Kidney (tissue), 14 donors: Measurements from ENCODE around the gene E2F1. TPM values are rescaled to one million over a fixed set of nuclear protein-coding genes. Genes with fewer than 3 reads are reported as not detected.

ENCODE experiments used
- DNase-seq, 5 donors: peaks; one replicate each; pipeline ENCODE4 v3.0.0-alpha.2; 2013 to 2020
- FAIRE-seq: peaks from 2 replicates; lab custom pipeline; 2012; peaks lifted over from hg19 to GRCh38; lab: Jason Lieb, UNC
- H3K27ac ChIP-seq, 2 donors: one replicate each; pipeline ENCODE4 v1.7.0; 2013; ENCODE audit warnings: low read depth in 2 of 2, low read length in 2 of 2, inconsistent platforms in 1 of 2
- H3K27me3 ChIP-seq: one replicate; pipeline ENCODE4 v1.7.1; 2013; ENCODE audit warnings: low read length, inconsistent platforms; ENCODE audit not compliant: control insufficient read depth, insufficient read depth
- H3K36me3 ChIP-seq, 3 donors: one replicate each; pipeline versions ENCODE4 v1.7.0 to v1.7.1; 2013; ENCODE audit warnings: low read length in 3 of 3, control low read depth in 1 of 3, inconsistent platforms in 1 of 3; ENCODE audit not compliant: insufficient read depth in 3 of 3, control insufficient read depth in 2 of 3
- H3K4me1 ChIP-seq, 3 donors: one replicate each; pipeline versions ENCODE4 v1.7.0 to v1.7.1; 2013; ENCODE audit warnings: low read length in 3 of 3, inconsistent platforms in 1 of 3, low read depth in 1 of 3; ENCODE audit not compliant: control insufficient read depth in 2 of 3, insufficient read depth in 2 of 3
- H3K4me3 ChIP-seq, 3 donors: one replicate each; pipeline versions ENCODE4 v1.7.0 to v1.8.1; 2013; ENCODE audit warnings: low read length in 3 of 3, control low read depth in 1 of 3, inconsistent platforms in 1 of 3
- H3K9ac ChIP-seq, 3 donors: one replicate each; pipeline versions ENCODE4 v1.7.0 to v1.7.1; 2013; ENCODE audit warnings: low read length in 3 of 3, control low read depth in 1 of 3, inconsistent platforms in 1 of 3
- H3K9me3 ChIP-seq, 3 donors: one replicate each; pipeline versions ENCODE4 v1.7.0 to v1.7.1; 2013; ENCODE audit warnings: low read length in 3 of 3, control low read depth in 1 of 3, inconsistent platforms in 1 of 3; ENCODE audit not compliant: control insufficient read depth in 2 of 3, insufficient read depth in 1 of 3
- CTCF ChIP-seq: IDR thresholded peaks from 3 replicates; pipeline ENCODE4 v1.5.1; 2012; ENCODE audit warnings: mild to moderate bottlenecking, moderate library complexity, borderline replicate concordance; ENCODE audit not compliant: insufficient read depth; ENCODE audit errors: extremely low read depth
- intact Hi-C: fragments of 100-400 bp; cut with DNase I; formaldehyde crosslinking; loops from one replicate; pipeline ENCODE4 v1.11.1; 2022
- polyA plus RNA-seq: library from polyadenylated mRNA; stranded (reverse); fragments of 350-450 nt; fragmentation: Illumina TruSeq; extraction: RNeasy Lipid Tissue Mini Kit (QIAGEN cat#74804); gene quantifications from one replicate; pipeline ENCODE4 v1.2.3, GENCODE V29; 2014; ENCODE audit warnings: low read depth, low replicate concordance; ENCODE audit not compliant: insufficient read depth
- total RNA-seq: library from RNA; stranded (reverse); fragmentation: NEBNext Ultra II Directional; extraction: Animal tissue kit (Norgen Biotek cat#: 25700); gene quantifications from one replicate; pipeline ENCODE4 v1.2.1, GENCODE V29; 2021
- donor health status: control.
- donor health status: control.
- donor health status: control.
- donor health status: control.
- donor health status: control.
- donor health status: DM: yes; HTN: yes; CAD: no.
- donor health status: Normal renal cell carcinoma (clear cell type).

E2F1 gene
- total and polyA plus RNA-seq, 2 donors from 2014 or later = 0.90 to 1.5 TPM

GRCh38 chr20:33696448-33696847, 10.3 kb upstream of the E2F1 start:
- Histone ChIP-seq H3K4me3 (no peak overlapping the region), H3K4me1 (no peaks in the 10 kb centered on the region), H3K36me3 (no peaks in the 10 kb centered on the region), H3K27me3 (no peaks in the 10 kb centered on the region), H3K9me3 (no peaks in the 10 kb centered on the region), H3K27ac (no peak overlapping the region), H3K9ac (no peak overlapping the region)
- TF ChIP-seq CTCF = no peak
- intact Hi-C loops = no loop called here
- no peak for FAIRE-seq
- DNase-seq = no peak

GRCh38 chr20:33694639-33695012, 8.4 kb upstream of the E2F1 start:
- intact Hi-C loops = no loop called here
- no peak overlapping the region for H3K27ac ChIP-seq
- no peak overlapping the region for H3K4me3 ChIP-seq
- H3K9ac ChIP-seq = no peak overlapping the region
- DNase-seq (no peak), FAIRE-seq (no peak)
- TF ChIP-seq CTCF = no peak
- H3K36me3 ChIP-seq = no peaks in the 10 kb centered on the region
- no peaks in the 10 kb centered on the region for H3K9me3 ChIP-seq
- H3K27me3 ChIP-seq = no peaks in the 10 kb centered on the region
- H3K4me1 ChIP-seq = no peaks in the 10 kb centered on the region

GRCh38 chr20:33693741-33694638, 7.8 kb upstream of the E2F1 start:
- Histone ChIP-seq H3K36me3 (no peaks in the 10 kb centered on the region), H3K9me3 (no peaks in the 10 kb centered on the region), H3K27me3 (no peaks in the 10 kb centered on the region), H3K9ac (no peak overlapping the region), H3K4me1 (no peaks in the 10 kb centered on the region), H3K27ac (peak overlapping the region in 1 of 2 donors; percentile 43), H3K4me3 (no peak overlapping the region)
- TF ChIP-seq CTCF = no peak
- no peak for FAIRE-seq
- intact Hi-C loops = no loop called here
- DNase-seq = peak in 1 of 5 donors; percentile 41
